AG20443 (cell line): ENCODE results near the gene IFFO2.

Source experiments
- DNase-seq: peaks from one replicate; pipeline ENCODE4 v3.0.0; 2012; ENCODE audit warnings: low spot score, mixed read lengths

IFFO2 gene

GRCh38 chr1:18919197-18919905, 37.1 kb downstream of the IFFO2 start:
- DNase-seq: no peak

- no peak for DNase-seq
These were observed 38.1 kb downstream of the IFFO2 start for GRCh38 chr1:18918417-18918816.

GRCh38 chr1:18917071-18917799, 39.2 kb downstream of the IFFO2 start:
- DNase-seq: no peak

- no peak for DNase-seq
These were observed 41.1 kb downstream of the IFFO2 start for GRCh38 chr1:18915341-18915740.

- peak; percentile 95 for DNase-seq
These were observed 43.2 kb downstream of the IFFO2 start for GRCh38 chr1:18913065-18913835.

GRCh38 chr1:18912550-18912949, 43.9 kb downstream of the IFFO2 start:
- no peak for DNase-seq

- no peak for DNase-seq
These were observed 47.3 kb downstream of the IFFO2 start for GRCh38 chr1:18908911-18909771.

- no peak for DNase-seq
These were observed 48.3 kb downstream of the IFFO2 start for GRCh38 chr1:18907917-18908845.

- peak; percentile 72 for DNase-seq
These were observed 49.2 kb downstream of the IFFO2 start for GRCh38 chr1:18907021-18907916.

- no peak for DNase-seq
These were observed 53.2 kb downstream of the IFFO2 start for GRCh38 chr1:18903291-18903756.

GRCh38 chr1:18902523-18903290, 53.8 kb downstream of the IFFO2 start, which contains the start of gene ALDH4A1:
Gene ALDH4A1, minus strand, starts transcription at chr1:18902555. Its CDS starts 32 bp downstream, at chr1:18902523.
- peak; percentile 99 for DNase-seq

GRCh38 chr1:18901952-18902522, 54.4 kb downstream of the IFFO2 start:
- DNase-seq: peak; percentile 45

GRCh38 chr1:18901147-18901951, 55.1 kb downstream of the IFFO2 start:
- no peak for DNase-seq

GRCh38 chr1:18900303-18900841, 56.1 kb downstream of the IFFO2 start:
- no peak for DNase-seq

GRCh38 chr1:18899363-18900049, 57.0 kb downstream of the IFFO2 start:
- no peak for DNase-seq

GRCh38 chr1:18898567-18898966, 57.9 kb downstream of the IFFO2 start:
- no peak for DNase-seq

GRCh38 chr1:18895317-18895716, 61.2 kb downstream of the IFFO2 start:
- DNase-seq: no peak
